IMR-90 (cell line): ENCODE results near the gene TSGA10IP. TPM values are rescaled to one million over a fixed set of nuclear protein-coding genes. Genes with fewer than 3 reads are reported as not detected.

Experiments
- ATAC-seq: fragments of 200-7000 bp; cut with Tn5 transposase; 2 replicates; pipeline ENCODE4 v1.9.1; 2020; ENCODE audit warnings: low read depth, mild to moderate bottlenecking, moderate library complexity
- BruUV-seq: library from RNA; stranded (reverse); fragments of 400-500 nt; replicated peaks from 2 replicates; lab custom pipeline; 2021; lab: Mats Ljungman, UMichigan
- CTCF ChIA-PET: fragments of 300-600 bp; formaldehyde crosslinking; extraction: SDS; loops from one replicate; lab custom pipeline; 2021; ENCODE audit warnings: antibody characterized with exemption; lab: Yijun Ruan, JAX
- POLR2A ChIA-PET: fragments of 300-600 bp; sonication (Branson Sonifier 250); formaldehyde crosslinking; loops from one replicate; lab custom pipeline; 2022; ENCODE audit warnings: antibody characterized with exemption; ENCODE audit not compliant: unreplicated experiment; lab: Charles Lee
- DNase-seq: peaks from one replicate; pipeline ENCODE4 v3.0.0; 2013
- H2AFZ ChIP-seq: replicated peaks from 2 replicates; pipeline ENCODE3; 2013; ENCODE audit warnings: low read length, mild to moderate bottlenecking; ENCODE audit not compliant: poor library complexity
- H2AK5ac ChIP-seq: 2 replicates; pipeline ENCODE4 v1.6.1; 2013; ENCODE audit warnings: low read depth, low read length, inconsistent platforms
- H2AK9ac ChIP-seq: replicated peaks from 2 replicates; pipeline ENCODE3; 2013; ENCODE audit warnings: mild to moderate bottlenecking, low read depth, low read length, moderate library complexity; ENCODE audit not compliant: poor library complexity
- H2BK120ac ChIP-seq: 2 replicates; pipeline ENCODE4 v1.6.1; 2013; ENCODE audit warnings: low read depth, low read length, inconsistent platforms
- H2BK15ac ChIP-seq: 3 replicates; pipeline ENCODE4 v1.6.1; 2013; ENCODE audit warnings: low read depth, low read length, inconsistent platforms
- H2BK20ac ChIP-seq: 2 replicates; pipeline ENCODE4 v1.6.1; 2013; ENCODE audit warnings: low read depth, mild to moderate bottlenecking, inconsistent platforms, low read length, moderate library complexity
- H2BK5ac ChIP-seq: 2 replicates; pipeline ENCODE4 v1.6.1; 2013; ENCODE audit warnings: mild to moderate bottlenecking, low read depth, low read length, inconsistent platforms; ENCODE audit not compliant: poor library complexity, severe bottlenecking
- H3K14ac ChIP-seq: replicated peaks from 2 replicates; pipeline ENCODE4 v1.6.1; 2013; ENCODE audit warnings: low read depth, low read length, inconsistent platforms
- H3K18ac ChIP-seq: 2 replicates; pipeline ENCODE4 v1.6.1; 2013; ENCODE audit warnings: low read depth, low read length, control low read depth
- H3K23ac ChIP-seq: 2 replicates; pipeline ENCODE4 v1.6.1; 2013; ENCODE audit warnings: low read depth, low read length, inconsistent platforms
- H3K27ac ChIP-seq: 2 replicates; pipeline ENCODE4 v1.5.1; 2013; ENCODE audit warnings: mild to moderate bottlenecking, control low read depth, low read length; ENCODE audit not compliant: insufficient read depth
- H3K27me3 ChIP-seq: 2 replicates; pipeline ENCODE4 v1.6.1; 2013; ENCODE audit warnings: low read length; ENCODE audit not compliant: control insufficient read depth, insufficient read depth
- H3K36me3 ChIP-seq: 2 replicates; pipeline ENCODE4 v1.6.1; 2013; ENCODE audit warnings: low read length, mixed read lengths; ENCODE audit not compliant: control insufficient read depth, insufficient read depth
- H3K4ac ChIP-seq: 2 replicates; pipeline ENCODE4 v1.6.1; 2013; ENCODE audit warnings: low read depth, low read length, inconsistent platforms
- H3K4me1 ChIP-seq: 2 replicates; pipeline ENCODE4 v1.6.1; 2013; ENCODE audit warnings: low read length, mixed read lengths; ENCODE audit not compliant: control insufficient read depth, insufficient read depth
- H3K4me2 ChIP-seq: 2 replicates; pipeline ENCODE4 v1.6.1; 2013; ENCODE audit warnings: low read depth, mild to moderate bottlenecking, control low read depth, low read length, moderate library complexity
- H3K4me3 ChIP-seq: 2 replicates; pipeline ENCODE4 v1.5.1; 2013; ENCODE audit warnings: low read depth, mild to moderate bottlenecking, control low read depth, low read length, moderate library complexity; ENCODE audit not compliant: insufficient read depth
- H3K56ac ChIP-seq: 2 replicates; pipeline ENCODE4 v1.6.1; 2013; ENCODE audit warnings: low read length, inconsistent platforms; ENCODE audit not compliant: insufficient read depth; ENCODE audit errors: extremely low read depth
- H3K79me1 ChIP-seq, 2 experiments: 2 replicates each; pipeline ENCODE4 v1.6.1; 2013; ENCODE audit warnings: low read length in 2 of 2, inconsistent platforms in 1 of 2, low read depth in 1 of 2
- H3K9ac ChIP-seq: 2 replicates; pipeline ENCODE4 v1.6.1; 2013; ENCODE audit warnings: low read depth, low read length, control low read depth
- H3K9me1 ChIP-seq: 2 replicates; pipeline ENCODE4 v1.6.1; 2013; ENCODE audit warnings: low read length, inconsistent platforms; ENCODE audit not compliant: insufficient read depth
- H3K9me3 ChIP-seq: 2 replicates; pipeline ENCODE4 v1.6.1; 2013; ENCODE audit warnings: low read length; ENCODE audit not compliant: control insufficient read depth, insufficient read depth
- H4K20me1 ChIP-seq: 2 replicates; pipeline ENCODE4 v1.6.1; 2013; ENCODE audit warnings: low read length, inconsistent platforms; ENCODE audit not compliant: insufficient read depth
- H4K5ac ChIP-seq: 2 replicates; pipeline ENCODE4 v1.6.1; 2013; ENCODE audit warnings: mild to moderate bottlenecking, low read depth, low read length, control low read depth
- H4K8ac ChIP-seq, 2 experiments: 2 replicates each; pipeline ENCODE4 v1.6.1; 2013; ENCODE audit warnings: low read depth in 2 of 2, low read length in 2 of 2, control low read depth in 1 of 2, inconsistent platforms in 1 of 2
- H4K91ac ChIP-seq: 2 replicates; pipeline ENCODE4 v1.6.1; 2013; ENCODE audit warnings: low read depth, low read length, inconsistent platforms; ENCODE audit not compliant: insufficient read depth
- BHLHE40 ChIP-seq: fragments of 150-350 bp; IDR thresholded peaks from 2 replicates; pipeline ENCODE4 v1.6.1; 2016; ENCODE audit warnings: mild to moderate bottlenecking, low read depth, low read length
- CEBPB ChIP-seq: IDR thresholded peaks from 2 replicates; pipeline ENCODE4 v1.6.1; 2012; ENCODE audit warnings: low read depth, low read length, improper control_type of control experiment
- CHD1 ChIP-seq: IDR thresholded peaks from 2 replicates; pipeline ENCODE4 v1.6.1; 2012; ENCODE audit warnings: low read depth, low read length, improper control_type of control experiment
- FOS ChIP-seq: fragments of 150-350 bp; IDR thresholded peaks from 2 replicates; pipeline ENCODE4 v1.6.1; 2016; ENCODE audit warnings: low read depth, low read length
- MAFK ChIP-seq: IDR thresholded peaks from 2 replicates; pipeline ENCODE4 v1.6.1; 2012; ENCODE audit warnings: low read depth, low read length, improper control_type of control experiment
- MAZ ChIP-seq: IDR thresholded peaks from 2 replicates; pipeline ENCODE4 v1.6.1; 2012; ENCODE audit warnings: low read depth, mild to moderate bottlenecking, low read length, improper control_type of control experiment, moderate library complexity, borderline replicate concordance
- MXI1 ChIP-seq: IDR thresholded peaks from 2 replicates; pipeline ENCODE4 v1.6.1; 2012; ENCODE audit warnings: low read depth, mild to moderate bottlenecking, low read length, moderate library complexity, borderline replicate concordance
- NFE2L2 ChIP-seq: fragments of 150-350 bp; IDR thresholded peaks from 2 replicates; pipeline ENCODE4 v1.6.1; 2016; ENCODE audit warnings: low read depth, mild to moderate bottlenecking, low read length
- POLR2A ChIP-seq: IDR thresholded peaks from 2 replicates; pipeline ENCODE4 v1.6.1; 2012; ENCODE audit warnings: mild to moderate bottlenecking, low read depth, low read length
- RAD21 ChIP-seq: IDR thresholded peaks from 2 replicates; pipeline ENCODE4 v1.6.1; 2012; ENCODE audit warnings: low read length, improper control_type of control experiment
- RCOR1 ChIP-seq: IDR thresholded peaks from 2 replicates; pipeline ENCODE4 v1.6.1; 2012; ENCODE audit warnings: mild to moderate bottlenecking, low read length, improper control_type of control experiment; ENCODE audit not compliant: insufficient replicate concordance
- RFX5 ChIP-seq: IDR thresholded peaks from 2 replicates; pipeline ENCODE4 v1.8.0; 2012; ENCODE audit warnings: low read depth, mild to moderate bottlenecking, low read length, moderate library complexity
- SMC3 ChIP-seq: fragments of 150-350 bp; IDR thresholded peaks from 2 replicates; pipeline ENCODE4 v1.6.1; 2016; ENCODE audit warnings: low read depth, mild to moderate bottlenecking, antibody characterized with exemption, low read length, moderate library complexity
- WGBS, 2 experiments: methylation state at CpG; one replicate each; pipeline versions ENCODE4 v1.1.5 to v1.1.7; 2013; ENCODE audit warnings: missing lambda C conversion rate in 2 of 2; ENCODE audit not compliant: insufficient read length in 1 of 2; ENCODE audit errors: extremely low coverage in 2 of 2; 5-methylcytosine and 5-hydroxymethylcytosine counted together
- dilution Hi-C: fragments of 300-500 bp; cut with HindIII; formaldehyde crosslinking; loops from one replicate; pipeline ENCODE4 v1.14.3; 2018; ENCODE audit warnings: low sequenced_read_pairs; ENCODE audit not compliant: unreplicated experiment
- in situ Hi-C: fragments of 300-500 bp; cut with MboI; formaldehyde crosslinking; loops from 3 replicates; pipeline ENCODE4 v1.14.3; 2019; ENCODE audit warnings: low sequenced_read_pairs, inconsistent platforms, mixed read lengths
- intact Hi-C: fragments of 100-400 bp; cut with micrococcal nuclease; formaldehyde crosslinking; loops from 2 replicates; pipeline ENCODE4 v1.10.0; 2022
- polyA plus RNA-seq, 3 experiments: library from polyadenylated mRNA; depleted of rRNA; stranded (reverse); fragments of >200 nt; gene quantifications; 2 replicates each; pipeline ENCODE4 v1.2.3, GENCODE V29; 2012; ENCODE audit warnings: low replicate concordance in 1 of 3
- total RNA-seq: library from RNA; depleted of rRNA; stranded (reverse); fragments of >200 nt; gene quantifications from 2 replicates; pipeline ENCODE4 v1.2.3, GENCODE V29; 2012
- TF ChIP-seq, protein P1 (sequence below): fragments of 150-350 bp; IDR thresholded peaks from 2 replicates; pipeline ENCODE4 v1.6.1; 2016; ENCODE audit warnings: low read depth, mild to moderate bottlenecking, low read length, moderate library complexity, borderline replicate concordance
- TF ChIP-seq, protein P2 (sequence below): fragments of 150-350 bp; IDR thresholded peaks from 2 replicates; pipeline ENCODE4 v1.6.1; 2017; ENCODE audit warnings: mild to moderate bottlenecking, antibody characterized with exemption, low read length, low read depth

Gene TSGA10IP
- total and polyA plus RNA-seq, 2 of the 4 experiments (the other 2 are of a cell fraction): 0.21 TPM; not detected in 1

DNA sequence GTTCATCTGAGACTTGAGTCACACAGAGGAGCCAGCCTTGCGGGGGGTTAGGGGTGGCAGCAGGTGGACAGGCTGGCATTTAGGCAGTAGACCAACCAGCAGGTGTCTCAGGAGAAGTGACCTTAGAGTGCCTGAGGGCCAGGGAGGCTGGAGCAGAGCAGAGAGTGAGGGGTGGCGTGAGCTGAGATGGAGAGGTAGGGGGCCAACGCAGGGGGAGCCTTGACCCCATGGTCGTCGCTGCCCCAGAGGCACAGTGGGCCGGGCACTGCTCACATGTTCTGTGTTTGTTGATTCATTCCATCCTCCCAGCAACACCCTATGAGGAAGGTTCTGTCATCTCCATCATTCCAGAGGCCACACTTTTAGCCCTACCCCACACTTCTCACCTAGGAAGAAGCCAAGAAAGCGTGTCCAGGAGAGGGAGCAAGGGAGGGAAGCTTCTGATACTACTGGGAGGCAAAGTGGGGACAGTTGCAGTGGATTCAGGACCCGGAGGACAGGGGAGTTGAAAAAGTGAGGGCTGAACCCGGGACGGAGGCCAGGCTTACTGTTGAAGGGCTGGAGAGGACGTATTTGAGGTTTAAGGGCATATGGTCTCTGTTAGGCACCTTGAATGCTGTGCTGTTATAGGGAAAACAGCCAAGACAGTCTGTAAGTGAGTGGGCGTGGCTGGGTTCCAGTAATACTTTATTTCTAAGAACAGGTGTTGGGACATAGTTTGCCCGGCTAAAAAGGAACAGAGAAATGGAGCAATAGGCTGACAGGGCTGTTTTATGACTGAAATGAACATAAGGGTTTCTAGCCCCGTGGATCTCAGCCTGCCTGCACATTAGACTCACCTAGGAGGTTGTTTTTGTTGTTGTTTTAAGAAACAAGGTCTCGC is 23.6 kb downstream of the TSGA10IP start (continued):
- no peak for TF ChIP-seq MXI1

DNA sequence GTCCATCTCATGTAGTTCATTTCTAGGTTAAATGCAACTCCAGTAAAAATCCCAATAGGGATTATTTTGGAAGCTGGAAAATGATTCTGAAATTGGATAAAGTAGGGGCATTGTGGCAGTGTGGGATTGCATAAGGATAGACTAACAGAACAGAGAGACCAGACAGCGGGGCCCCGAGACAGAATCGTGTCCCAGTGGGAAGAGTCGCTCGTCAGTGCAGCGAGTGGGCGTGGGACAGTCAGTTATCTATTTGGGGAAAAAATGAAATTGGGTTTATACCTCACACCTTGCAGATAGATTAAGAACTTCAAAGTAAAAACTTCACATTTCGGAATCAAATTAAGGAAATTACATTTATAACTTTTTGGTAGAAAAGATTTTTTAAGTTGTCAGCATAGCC is 26.8 kb downstream of the TSGA10IP start:
- H2AK9ac ChIP-seq: no peak overlapping the region
- no peak overlapping the region for H2BK120ac ChIP-seq
- no peaks in the 10 kb centered on the region for H3K27me3 ChIP-seq
- H3K27ac ChIP-seq: no peak overlapping the region
- no peak overlapping the region for H4K5ac ChIP-seq
- no peak overlapping the region for H3K56ac ChIP-seq
- H2AK5ac ChIP-seq: no peak overlapping the region
- H3K14ac ChIP-seq: no peak overlapping the region
- H3K9me3 ChIP-seq: no peaks in the 10 kb centered on the region
- H2BK5ac ChIP-seq: no peak overlapping the region
- no peak overlapping the region for H4K91ac ChIP-seq
- intact Hi-C loops: no loop called here
- no TSS peak for BruUV-seq
- no peaks in the 10 kb centered on the region for H3K9me1 ChIP-seq
- no peak for ATAC-seq
- no CpG with 5 or more reads among the region's 8 CpGs for WGBS, 2 experiments
- no peak overlapping the region for H2BK20ac ChIP-seq
- ChIA-PET POLR2A (no interaction called here), CTCF (no interaction called here)
- H3K18ac ChIP-seq: no peak overlapping the region
- 0 out of 2 replicates have a peak, but pooled peaks cover 2% of the 10 kb centered on the region for H3K4me1 ChIP-seq
- H3K4ac ChIP-seq: no peak overlapping the region
- H3K9ac ChIP-seq: no peak overlapping the region
- H3K4me3 ChIP-seq: no peak overlapping the region
- H3K4me2 ChIP-seq: no peak overlapping the region
- H4K8ac ChIP-seq: no peak overlapping the region
- H2BK15ac ChIP-seq: no peak overlapping the region
- in situ Hi-C loops: no loop called here
- no peak for DNase-seq
- H4K20me1 ChIP-seq: no peaks in the 10 kb centered on the region
- peaks cover 5 to 37% of the 10 kb centered on the region in 2 experiments for H3K79me1 ChIP-seq
- dilution Hi-C loops: no loop called here
- no peak overlapping the region for H3K23ac ChIP-seq
- peaks cover 43% of the 10 kb centered on the region for H3K36me3 ChIP-seq
- H2AFZ ChIP-seq: no peak overlapping the region
- TF ChIP-seq RAD21 (no peak), CHD1 (no peak), MAZ (no peak), POLR2A (no peak), BHLHE40 (no peak), RFX5 (no peak), MAFK (no peak), MXI1 (no peak), RCOR1 (no peak), CEBPB (no peak), FOS (no peak), SMC3 (no peak), NFE2L2 (no peak)
- TF ChIP-seq, protein P1, sequence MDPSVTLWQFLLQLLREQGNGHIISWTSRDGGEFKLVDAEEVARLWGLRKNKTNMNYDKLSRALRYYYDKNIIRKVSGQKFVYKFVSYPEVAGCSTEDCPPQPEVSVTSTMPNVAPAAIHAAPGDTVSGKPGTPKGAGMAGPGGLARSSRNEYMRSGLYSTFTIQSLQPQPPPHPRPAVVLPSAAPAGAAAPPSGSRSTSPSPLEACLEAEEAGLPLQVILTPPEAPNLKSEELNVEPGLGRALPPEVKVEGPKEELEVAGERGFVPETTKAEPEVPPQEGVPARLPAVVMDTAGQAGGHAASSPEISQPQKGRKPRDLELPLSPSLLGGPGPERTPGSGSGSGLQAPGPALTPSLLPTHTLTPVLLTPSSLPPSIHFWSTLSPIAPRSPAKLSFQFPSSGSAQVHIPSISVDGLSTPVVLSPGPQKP: no peak
- TF ChIP-seq, protein P2, sequence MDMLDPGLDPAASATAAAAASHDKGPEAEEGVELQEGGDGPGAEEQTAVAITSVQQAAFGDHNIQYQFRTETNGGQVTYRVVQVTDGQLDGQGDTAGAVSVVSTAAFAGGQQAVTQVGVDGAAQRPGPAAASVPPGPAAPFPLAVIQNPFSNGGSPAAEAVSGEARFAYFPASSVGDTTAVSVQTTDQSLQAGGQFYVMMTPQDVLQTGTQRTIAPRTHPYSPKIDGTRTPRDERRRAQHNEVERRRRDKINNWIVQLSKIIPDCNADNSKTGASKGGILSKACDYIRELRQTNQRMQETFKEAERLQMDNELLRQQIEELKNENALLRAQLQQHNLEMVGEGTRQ: no peak
